Measurements from ENCODE around the gene LSR. TPM values are rescaled to one million over a fixed set of nuclear protein-coding genes. Genes with fewer than 3 reads are reported as not detected.

The LSR gene
- total RNA-seq, 2 donors from 2014 or later, result 119 to 202 TPM

DNA sequence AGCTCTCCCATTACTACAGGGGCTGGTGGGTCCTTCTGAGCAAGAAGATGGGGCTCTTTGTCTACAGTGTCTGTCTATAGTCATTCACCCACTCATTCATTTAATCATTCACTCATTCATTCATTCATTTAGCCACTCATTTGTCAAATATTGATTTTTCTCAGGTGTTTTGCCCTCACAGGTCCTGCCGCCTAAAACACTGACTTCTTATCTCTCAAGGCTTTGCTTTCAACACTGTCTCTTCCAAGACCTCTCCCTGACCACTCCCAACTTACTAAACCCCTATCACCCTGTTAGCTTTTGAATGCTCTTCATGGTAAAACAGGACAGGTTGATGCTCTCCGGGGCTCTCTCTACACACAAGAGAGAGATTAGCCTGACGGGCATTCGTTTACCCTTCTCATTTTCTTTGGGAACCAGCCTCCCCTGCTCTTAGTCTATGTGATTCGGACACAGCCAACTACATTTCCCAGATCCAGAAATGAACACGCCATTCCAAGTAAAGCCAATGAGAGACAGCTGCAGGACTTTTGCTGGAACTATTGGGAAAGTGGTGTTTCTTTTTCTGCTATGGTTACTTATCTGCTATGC lies 43.0 kb upstream of the LSR start:
- Histone ChIP-seq H3K36me3 (no peaks in the 10 kb centered on the region), H3K27me3 (replicated peaks; ENCODE audit: insufficient read depth) (no peaks in the 10 kb centered on the region), H3K4me3 (no peak overlapping the region), H3K4me1 (replicated peaks) (no peaks in the 10 kb centered on the region), H3K27ac (no peak overlapping the region), H3K9me3 (no peaks in the 10 kb centered on the region)
- TF ChIP-seq, protein P1, sequence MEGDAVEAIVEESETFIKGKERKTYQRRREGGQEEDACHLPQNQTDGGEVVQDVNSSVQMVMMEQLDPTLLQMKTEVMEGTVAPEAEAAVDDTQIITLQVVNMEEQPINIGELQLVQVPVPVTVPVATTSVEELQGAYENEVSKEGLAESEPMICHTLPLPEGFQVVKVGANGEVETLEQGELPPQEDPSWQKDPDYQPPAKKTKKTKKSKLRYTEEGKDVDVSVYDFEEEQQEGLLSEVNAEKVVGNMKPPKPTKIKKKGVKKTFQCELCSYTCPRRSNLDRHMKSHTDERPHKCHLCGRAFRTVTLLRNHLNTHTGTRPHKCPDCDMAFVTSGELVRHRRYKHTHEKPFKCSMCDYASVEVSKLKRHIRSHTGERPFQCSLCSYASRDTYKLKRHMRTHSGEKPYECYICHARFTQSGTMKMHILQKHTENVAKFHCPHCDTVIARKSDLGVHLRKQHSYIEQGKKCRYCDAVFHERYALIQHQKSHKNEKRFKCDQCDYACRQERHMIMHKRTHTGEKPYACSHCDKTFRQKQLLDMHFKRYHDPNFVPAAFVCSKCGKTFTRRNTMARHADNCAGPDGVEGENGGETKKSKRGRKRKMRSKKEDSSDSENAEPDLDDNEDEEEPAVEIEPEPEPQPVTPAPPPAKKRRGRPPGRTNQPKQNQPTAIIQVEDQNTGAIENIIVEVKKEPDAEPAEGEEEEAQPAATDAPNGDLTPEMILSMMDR (IDR thresholded peaks at IDR 0.05), result no peak
- TF ChIP-seq POLR2AphosphoS5 (IDR thresholded peaks at IDR 0.05) (no peak), POLR2A (IDR thresholded peaks at IDR 0.05) (no peak)
- intact Hi-C loops (cut with DNase I), result no loop called here
- DNase-seq (ENCODE audit: low spot score), result no peak
- WGBS, result 62% methylated on average over 6 of the region's 6 CpGs

DNA sequence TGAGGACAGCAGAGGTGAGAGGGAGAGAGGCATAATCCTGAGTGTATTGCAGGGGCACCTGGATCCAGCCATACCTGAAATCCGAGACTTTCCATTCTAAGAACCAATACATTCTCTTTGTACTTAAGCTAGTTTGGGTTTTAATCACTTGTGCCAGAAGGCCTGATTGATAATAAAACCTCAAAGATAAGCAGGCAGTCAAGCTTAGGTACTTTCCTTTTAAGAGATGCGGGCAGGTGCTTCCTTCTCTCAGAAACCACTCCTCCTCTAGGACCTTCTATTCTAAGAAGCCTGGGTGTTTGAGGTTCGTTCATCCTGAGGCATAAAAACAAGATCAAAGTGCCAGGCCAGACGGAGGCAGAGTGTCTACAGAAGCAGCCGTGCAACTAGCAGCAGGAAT lies 42.4 kb upstream of the LSR start:
- 42% methylated on average over 5 of the region's 5 CpGs for WGBS
- H3K4me3 ChIP-seq, result no peak overlapping the region
- H3K36me3 ChIP-seq, result no peaks in the 10 kb centered on the region
- DNase-seq (ENCODE audit: low spot score), result no peak
- intact Hi-C loops (cut with DNase I), result no loop called here
- no peak overlapping the region for H3K27ac ChIP-seq
- no peak for TF ChIP-seq POLR2AphosphoS5 (IDR thresholded peaks at IDR 0.05)
- TF ChIP-seq, protein P1 (IDR thresholded peaks at IDR 0.05), result no peak
- no peaks in the 10 kb centered on the region for H3K27me3 ChIP-seq (replicated peaks; ENCODE audit: insufficient read depth)
- H3K4me1 ChIP-seq (replicated peaks), result no peaks in the 10 kb centered on the region
- no peaks in the 10 kb centered on the region for H3K9me3 ChIP-seq

DNA sequence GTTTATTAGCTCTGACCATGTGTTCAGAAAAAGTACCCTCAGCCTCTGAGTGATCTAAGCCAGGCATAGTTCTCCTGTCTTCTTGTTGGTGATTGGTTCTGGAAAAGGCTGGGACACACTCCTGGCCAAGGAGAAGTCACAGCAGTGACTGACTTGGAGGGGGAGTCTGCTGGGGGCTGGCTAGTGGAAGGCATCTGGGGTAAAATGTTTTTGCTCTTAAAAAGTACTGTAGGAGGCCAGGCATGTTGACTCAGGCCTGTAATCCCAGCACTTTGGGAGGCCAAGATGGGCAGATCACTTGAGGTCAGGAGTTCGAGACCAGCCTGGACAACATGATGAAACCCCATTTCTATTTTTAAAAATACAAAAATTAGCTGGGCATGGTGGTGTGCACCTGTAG lies 41.9 kb upstream of the LSR start:
- H3K27ac ChIP-seq, result no peak overlapping the region
- 95% methylated on average over 1 of the region's 1 CpG for WGBS
- TF ChIP-seq POLR2A (IDR thresholded peaks at IDR 0.05), result no peak
- no peak for TF ChIP-seq POLR2AphosphoS5 (IDR thresholded peaks at IDR 0.05)
- TF ChIP-seq, protein P1 (IDR thresholded peaks at IDR 0.05), result no peak
- H3K9me3 ChIP-seq, result no peaks in the 10 kb centered on the region
- H3K4me3 ChIP-seq, result no peak overlapping the region
- intact Hi-C loops (cut with DNase I), result no loop called here
- no peaks in the 10 kb centered on the region for H3K36me3 ChIP-seq
- no peak for DNase-seq (ENCODE audit: low spot score)
- H3K4me1 ChIP-seq (replicated peaks), result no peaks in the 10 kb centered on the region
- no peaks in the 10 kb centered on the region for H3K27me3 ChIP-seq (replicated peaks; ENCODE audit: insufficient read depth)

DNA sequence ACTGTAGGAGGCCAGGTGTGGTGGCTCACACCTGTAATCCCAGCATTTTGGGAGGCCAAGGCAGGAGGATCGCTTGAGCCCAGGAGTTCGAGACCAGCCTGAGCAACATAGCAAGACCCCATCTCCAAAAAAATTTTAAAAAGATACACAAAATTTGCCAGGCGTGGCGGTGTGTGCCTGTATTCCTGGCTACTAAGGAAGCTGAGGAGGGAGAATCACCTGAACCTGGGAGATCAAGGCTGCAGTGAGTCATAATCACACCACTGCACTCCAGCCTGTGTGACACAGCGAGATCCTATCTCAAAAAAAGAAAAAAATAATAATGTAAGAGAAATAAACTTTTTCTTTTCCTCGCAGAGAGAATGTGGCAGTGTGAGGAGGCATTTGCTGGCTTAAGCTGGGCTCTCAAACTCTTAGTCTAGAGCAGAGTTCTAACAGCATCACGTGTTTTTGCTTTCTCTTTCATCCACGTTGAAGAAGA lies 41.4 kb upstream of the LSR start:
- no peaks in the 10 kb centered on the region for H3K27me3 ChIP-seq (replicated peaks; ENCODE audit: insufficient read depth)
- no peak for DNase-seq (ENCODE audit: low spot score)
- H3K27ac ChIP-seq, result no peak overlapping the region
- no peaks in the 10 kb centered on the region for H3K36me3 ChIP-seq
- WGBS, result 83% methylated on average over 8 of the region's 8 CpGs
- H3K4me1 ChIP-seq (replicated peaks), result no peaks in the 10 kb centered on the region
- intact Hi-C loops (cut with DNase I), result no loop called here
- no peak overlapping the region for H3K4me3 ChIP-seq
- H3K9me3 ChIP-seq, result no peaks in the 10 kb centered on the region
- TF ChIP-seq POLR2A (IDR thresholded peaks at IDR 0.05) (no peak), POLR2AphosphoS5 (IDR thresholded peaks at IDR 0.05) (no peak)
- TF ChIP-seq, protein P1 (IDR thresholded peaks at IDR 0.05), result no peak

DNA sequence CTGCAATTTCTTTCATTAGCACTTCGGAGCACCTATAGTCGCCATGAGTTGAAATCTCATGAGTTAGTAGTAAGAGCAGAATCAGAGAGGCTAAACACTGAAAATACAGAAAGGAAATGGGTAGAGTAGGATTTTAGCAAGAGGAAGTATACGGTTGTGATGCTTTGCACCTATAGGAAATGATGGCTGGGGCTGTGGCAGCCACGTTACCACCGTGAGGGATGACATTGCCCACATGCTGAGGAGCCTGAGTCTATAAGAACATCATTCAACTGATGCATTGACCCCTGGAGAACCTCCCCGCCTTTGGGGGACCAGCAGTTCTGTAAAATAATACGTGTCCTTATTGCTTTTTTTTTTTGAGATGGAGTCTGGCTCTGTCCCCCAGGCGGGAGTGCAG lies 40.7 kb upstream of the LSR start:
- no peak for DNase-seq (ENCODE audit: low spot score)
- intact Hi-C loops (cut with DNase I), result no loop called here
- no peaks in the 10 kb centered on the region for H3K9me3 ChIP-seq
- H3K27me3 ChIP-seq (replicated peaks; ENCODE audit: insufficient read depth), result no peaks in the 10 kb centered on the region
- H3K4me1 ChIP-seq (replicated peaks), result no peaks in the 10 kb centered on the region
- H3K4me3 ChIP-seq, result no peak overlapping the region
- H3K27ac ChIP-seq, result no peak overlapping the region
- H3K36me3 ChIP-seq, result no peaks in the 10 kb centered on the region
- 91% methylated on average over 8 of the region's 8 CpGs for WGBS
- TF ChIP-seq, protein P1 (IDR thresholded peaks at IDR 0.05), result no peak
- TF ChIP-seq POLR2A (IDR thresholded peaks at IDR 0.05) (no peak), POLR2AphosphoS5 (IDR thresholded peaks at IDR 0.05) (no peak)

Measured in prostate gland (tissue), 2 donors.